PC-9 (cell line): ENCODE results near the gene ZNF774. TPM values are rescaled to one million over a fixed set of nuclear protein-coding genes. Genes with fewer than 3 reads are reported as not detected.
"Not testable (repeated sequence)": the region's sequence is repeated elsewhere in the genome, so short reads cannot be mapped to it uniquely, and the experiment has no call there.

Experiments used
- BruUV-seq: library from RNA; stranded (reverse); fragments of 400-500 nt; replicated peaks from 2 replicates; lab custom pipeline; 2021; lab: Mats Ljungman, UMichigan
- CTCF ChIA-PET: fragments of 300-600 bp; sonication (Branson Sonifier 250); formaldehyde crosslinking; loops from one replicate; lab custom pipeline; 2022; ENCODE audit warnings: antibody characterized with exemption; lab: Charles Lee
- POLR2A ChIA-PET: fragments of 300-600 bp; sonication (Branson Sonifier 250); formaldehyde crosslinking; loops from one replicate; lab custom pipeline; 2022; ENCODE audit warnings: antibody characterized with exemption; ENCODE audit not compliant: unreplicated experiment; lab: Charles Lee
- DNase-seq, 2 experiments: peaks; one replicate each; pipeline versions ENCODE4 v3.0.0 to v3.0.0-alpha.2; 2015 to 2022; ENCODE audit warnings: mixed read lengths in 1 of 2
- H2AFZ ChIP-seq: fragments of 200-600 bp; sonication (generic); 2 replicates; pipeline ENCODE4 v1.8.1; 2017; ENCODE audit warnings: antibody characterized with exemption
- H3F3A ChIP-seq: fragments of 200-600 bp; sonication (generic); 2 replicates; pipeline ENCODE4 v1.8.1; 2017; ENCODE audit warnings: antibody characterized with exemption, mild to moderate bottlenecking, low read depth; ENCODE audit not compliant: insufficient read depth
- H3K27ac ChIP-seq: fragments of 200-600 bp; sonication (generic); 2 replicates; pipeline ENCODE4 v1.6.1; 2016; ENCODE audit warnings: mixed run types
- H3K27me3 ChIP-seq: fragments of 200-600 bp; sonication (generic); 2 replicates; pipeline ENCODE4 v1.6.1; 2016; ENCODE audit warnings: low read depth, mixed run types; ENCODE audit not compliant: insufficient read depth
- H3K36me3 ChIP-seq: fragments of 200-600 bp; sonication (generic); 2 replicates; pipeline ENCODE4 v1.6.1; 2016; ENCODE audit warnings: low read depth, mixed run types
- H3K4me1 ChIP-seq: fragments of 200-600 bp; sonication (generic); replicated peaks from 2 replicates; pipeline ENCODE4 v1.6.1; 2016; ENCODE audit warnings: mixed run types; ENCODE audit not compliant: insufficient read depth
- H3K4me2 ChIP-seq: fragments of 200-600 bp; sonication (generic); 2 replicates; pipeline ENCODE4 v1.6.1; 2017; ENCODE audit warnings: mixed run types
- H3K4me3 ChIP-seq: fragments of 200-600 bp; sonication (generic); 2 replicates; pipeline ENCODE4 v1.6.1; 2016; ENCODE audit warnings: mixed run types
- H3K79me2 ChIP-seq: fragments of 200-600 bp; sonication (generic); 2 replicates; pipeline ENCODE4 v1.6.1; 2017; ENCODE audit warnings: low read depth, mixed run types
- H3K9me2 ChIP-seq: fragments of 200-600 bp; sonication (generic); 2 replicates; pipeline ENCODE4 v1.8.1; 2017; ENCODE audit warnings: mild to moderate bottlenecking; ENCODE audit not compliant: insufficient read depth
- H3K9me3 ChIP-seq: fragments of 200-600 bp; sonication (generic); 2 replicates; pipeline ENCODE4 v1.8.1; 2016; ENCODE audit warnings: low read depth; ENCODE audit not compliant: insufficient read depth
- H4K20me1 ChIP-seq: fragments of 200-600 bp; sonication (generic); 2 replicates; pipeline ENCODE4 v1.8.1; 2017; ENCODE audit not compliant: insufficient read depth
- EZH2 ChIP-seq: fragments of 200-600 bp; sonication (generic); IDR thresholded peaks from 2 replicates; pipeline ENCODE4 v1.8.0; 2017; ENCODE audit warnings: antibody characterized with exemption, low read depth
- intact Hi-C: fragments of 100-400 bp; cut with micrococcal nuclease; formaldehyde crosslinking; loops from one replicate; pipeline ENCODE4 v1.10.0; 2022; ENCODE audit not compliant: unreplicated experiment
- total RNA-seq: library from RNA; stranded (reverse); gene quantifications from 2 replicates; pipeline ENCODE4 v1.2.3, GENCODE V29; 2021
- TF ChIP-seq, protein P1 (sequence below): fragments of 200-600 bp; sonication (generic); conservative IDR thresholded peaks from 2 replicates; pipeline ENCODE4 v1.6.1; 2017; ENCODE audit warnings: mixed run types, antibody characterized with exemption, mild to moderate bottlenecking, moderate library complexity

The ZNF774 gene
- total RNA-seq, 1 experiment from 2014 or later: 6.3 TPM

DNA sequence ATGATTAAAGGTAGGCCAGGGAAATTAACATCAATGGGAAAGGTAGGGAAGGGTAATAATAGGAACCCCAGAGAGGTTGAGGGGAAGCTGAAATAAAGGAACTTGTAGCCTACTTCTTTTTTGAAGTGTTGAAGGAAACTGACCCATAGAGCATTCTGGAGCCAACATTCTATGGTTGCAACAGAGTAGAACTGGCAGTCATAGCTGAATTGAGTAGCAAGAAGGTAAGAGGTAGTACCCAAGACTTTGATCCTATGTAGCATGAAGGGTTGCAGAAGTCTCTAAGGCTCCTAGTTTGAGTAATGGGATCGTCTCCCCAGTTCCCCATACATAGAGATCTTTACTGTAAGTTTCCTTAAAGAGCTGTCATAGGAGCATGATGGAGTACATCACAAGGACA lies 7.4 kb upstream of the ZNF774 start:
- no TSS peak for BruUV-seq
- H3K4me1 ChIP-seq: peaks cover 20% of the 10 kb centered on the region
- no peaks in the 10 kb centered on the region for H3K27me3 ChIP-seq
- 0 out of 2 replicates have a peak, but pooled peaks cover 4% of the 10 kb centered on the region for H3F3A ChIP-seq
- H4K20me1 ChIP-seq: no peaks in the 10 kb centered on the region
- ChIA-PET CTCF (no interaction called here), POLR2A (no interaction called here)
- H3K79me2 ChIP-seq: no peaks in the 10 kb centered on the region
- no peaks in the 10 kb centered on the region for H3K9me3 ChIP-seq
- intact Hi-C loops: no loop called here
- no peak overlapping the region for H3K4me2 ChIP-seq
- no peak overlapping the region for H3K27ac ChIP-seq
- no peak overlapping the region for H3K4me3 ChIP-seq
- H3K36me3 ChIP-seq: no peaks in the 10 kb centered on the region
- no peaks in the 10 kb centered on the region for H3K9me2 ChIP-seq
- TF ChIP-seq, protein P1, sequence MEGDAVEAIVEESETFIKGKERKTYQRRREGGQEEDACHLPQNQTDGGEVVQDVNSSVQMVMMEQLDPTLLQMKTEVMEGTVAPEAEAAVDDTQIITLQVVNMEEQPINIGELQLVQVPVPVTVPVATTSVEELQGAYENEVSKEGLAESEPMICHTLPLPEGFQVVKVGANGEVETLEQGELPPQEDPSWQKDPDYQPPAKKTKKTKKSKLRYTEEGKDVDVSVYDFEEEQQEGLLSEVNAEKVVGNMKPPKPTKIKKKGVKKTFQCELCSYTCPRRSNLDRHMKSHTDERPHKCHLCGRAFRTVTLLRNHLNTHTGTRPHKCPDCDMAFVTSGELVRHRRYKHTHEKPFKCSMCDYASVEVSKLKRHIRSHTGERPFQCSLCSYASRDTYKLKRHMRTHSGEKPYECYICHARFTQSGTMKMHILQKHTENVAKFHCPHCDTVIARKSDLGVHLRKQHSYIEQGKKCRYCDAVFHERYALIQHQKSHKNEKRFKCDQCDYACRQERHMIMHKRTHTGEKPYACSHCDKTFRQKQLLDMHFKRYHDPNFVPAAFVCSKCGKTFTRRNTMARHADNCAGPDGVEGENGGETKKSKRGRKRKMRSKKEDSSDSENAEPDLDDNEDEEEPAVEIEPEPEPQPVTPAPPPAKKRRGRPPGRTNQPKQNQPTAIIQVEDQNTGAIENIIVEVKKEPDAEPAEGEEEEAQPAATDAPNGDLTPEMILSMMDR: no peak
- TF ChIP-seq EZH2: no peak
- H2AFZ ChIP-seq: no peak overlapping the region
- DNase-seq: no peak

DNA sequence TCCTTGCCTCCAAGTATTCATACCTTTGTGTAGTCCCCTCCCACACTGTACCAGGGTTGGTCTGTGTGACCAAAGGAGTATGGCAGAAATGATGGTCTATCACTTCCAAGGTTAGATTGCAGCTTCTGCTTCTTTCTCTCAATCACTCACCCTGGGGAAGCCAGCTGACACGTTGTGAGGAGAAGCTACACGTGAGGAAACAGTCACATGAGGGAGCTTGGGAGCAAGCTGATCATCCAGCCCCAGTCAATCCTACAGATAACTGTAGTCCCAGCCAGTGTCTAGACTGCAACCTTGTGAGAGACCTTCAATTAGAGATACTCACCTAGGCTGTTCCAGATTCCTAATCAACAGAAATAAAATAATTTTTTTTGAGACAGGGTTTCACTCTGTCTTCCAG lies 6.2 kb upstream of the ZNF774 start:
- Histone ChIP-seq H3K4me3 (no peak overlapping the region), H3K36me3 (no peaks in the 10 kb centered on the region), H3K27me3 (no peaks in the 10 kb centered on the region), H4K20me1 (no peaks in the 10 kb centered on the region), H3K4me2 (no peak overlapping the region), H3F3A (0 out of 2 replicates have a peak, but pooled peaks cover 4% of the 10 kb centered on the region), H3K9me2 (no peaks in the 10 kb centered on the region), H3K4me1 (peaks cover 15% of the 10 kb centered on the region), H3K27ac (no peak overlapping the region), H2AFZ (no peak overlapping the region), H3K9me3 (no peaks in the 10 kb centered on the region), H3K79me2 (no peaks in the 10 kb centered on the region)
- DNase-seq: no peak
- TF ChIP-seq, protein P1: no peak
- no peak for TF ChIP-seq EZH2
- intact Hi-C loops: no loop called here
- POLR2A ChIA-PET: no interaction called here
- CTCF ChIA-PET: interaction anchor here (0.9 kb wide), 1 partner anchor 26 kb away, joined by 4 read pairs; no protein-coding TSS in a partner anchor
- BruUV-seq: no TSS peak

DNA sequence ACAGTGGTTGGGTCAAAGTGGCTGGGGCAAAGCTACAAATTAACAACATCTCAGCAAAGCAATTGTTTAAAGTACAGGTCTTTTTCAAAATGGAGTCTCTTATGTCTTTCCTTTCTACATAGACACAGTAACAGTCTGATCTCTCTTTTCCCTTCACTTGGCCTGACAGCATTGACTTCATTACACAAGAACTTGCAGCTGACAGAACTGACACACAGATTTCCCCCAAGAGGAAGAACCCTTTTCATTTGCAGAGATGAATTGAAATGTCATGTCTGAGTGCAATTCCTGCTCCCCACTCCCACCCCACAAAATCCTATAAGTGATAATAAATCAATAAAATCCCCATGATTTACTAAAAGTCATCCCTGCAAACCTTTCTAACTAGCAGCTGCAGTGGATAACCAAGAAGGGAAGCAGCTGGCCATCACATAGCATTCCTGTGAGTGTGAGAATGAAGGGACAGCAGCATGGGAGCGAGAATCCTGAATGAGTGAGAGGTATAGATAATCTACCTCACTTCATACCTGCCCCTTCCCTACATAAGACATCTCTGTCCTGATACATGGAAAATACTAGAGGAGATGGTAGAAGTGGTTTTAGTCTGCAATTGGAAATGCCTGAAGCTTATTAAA lies 4.5 kb upstream of the ZNF774 start:
- H3K36me3 ChIP-seq, DNase-seq, H3K4me3 ChIP-seq, H3K79me2 ChIP-seq, H3K4me2 ChIP-seq, H2AFZ ChIP-seq, H3K27ac ChIP-seq, H3K9me2 ChIP-seq, H4K20me1 ChIP-seq, BruUV-seq, intact Hi-C loops, CTCF ChIA-PET, H3K27me3 ChIP-seq, H3F3A ChIP-seq, H3K9me3 ChIP-seq, POLR2A ChIA-PET: not testable (repeated sequence)
- H3K4me1 ChIP-seq: peaks cover 16% of the 10 kb centered on the region

DNA sequence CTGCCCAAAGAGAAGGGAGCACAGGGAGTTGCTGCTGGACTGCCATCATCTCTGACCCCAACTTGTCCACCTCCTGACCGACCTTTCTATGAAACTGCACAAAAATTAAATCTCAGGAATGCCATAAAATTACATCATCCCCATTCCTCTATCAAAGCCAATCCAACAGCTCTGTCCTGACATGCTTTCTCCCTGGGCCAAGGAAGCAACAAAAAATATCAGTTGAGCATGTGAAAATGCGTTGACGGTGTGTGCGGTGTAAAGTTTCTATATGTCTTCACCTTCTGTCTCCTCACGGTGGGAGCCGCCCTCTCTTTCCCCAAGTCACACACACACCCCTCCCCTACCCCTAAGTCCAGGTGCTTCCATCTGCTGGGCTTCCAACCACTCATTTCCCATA lies 3.6 kb upstream of the ZNF774 start:
- TF ChIP-seq, protein P1: no peak
- TF ChIP-seq EZH2: no peak
- Histone ChIP-seq H2AFZ (no peak overlapping the region), H4K20me1 (no peaks in the 10 kb centered on the region), H3K4me3 (no peak overlapping the region), H3K36me3 (no peaks in the 10 kb centered on the region), H3K27ac (no peak overlapping the region), H3K9me2 (no peaks in the 10 kb centered on the region), H3K27me3 (no peaks in the 10 kb centered on the region), H3K79me2 (peaks cover under 1% of the 10 kb centered on the region; the same call in 1 of the 2 replicates), H3K4me2 (no peak overlapping the region), H3F3A (peaks cover 11% of the 10 kb centered on the region; the same call in 1 of the 2 replicates), H3K4me1 (peaks cover 14% of the 10 kb centered on the region), H3K9me3 (no peaks in the 10 kb centered on the region)
- ChIA-PET POLR2A (no interaction called here), CTCF (no interaction called here)
- DNase-seq: no peak
- BruUV-seq: no TSS peak
- intact Hi-C loops: no loop called here
